GM19043 (cell line): ENCODE data around the gene TNS1.

Experiments used
- ATAC-seq: cut with Tn5 transposase; IDR thresholded peaks from one replicate; pipeline ENCODE4 v1.9.1; 2021; ENCODE audit warnings: low read depth; ENCODE audit not compliant: unreplicated experiment

Gene TNS1

GRCh38 chr2:217839750-217840107 lies 163.1 kb downstream of the TNS1 start:
- no peak for ATAC-seq

- no peak for ATAC-seq
Measured at GRCh38 chr2:217839073-217839749, 163.6 kb downstream of the TNS1 start.

GRCh38 chr2:217838409-217838831 lies 164.4 kb downstream of the TNS1 start:
- ATAC-seq, result no peak

GRCh38 chr2:217837530-217837929 lies 165.3 kb downstream of the TNS1 start:
- no peak for ATAC-seq

- no peak for ATAC-seq
Measured at GRCh38 chr2:217836901-217837491, 165.8 kb downstream of the TNS1 start.

- no peak for ATAC-seq
Measured at GRCh38 chr2:217835931-217836891, 166.6 kb downstream of the TNS1 start.

- ATAC-seq, result no peak
Measured at GRCh38 chr2:217834744-217835513, 167.9 kb downstream of the TNS1 start.

- no peak for ATAC-seq
Measured at GRCh38 chr2:217834057-217834620, 168.7 kb downstream of the TNS1 start.

GRCh38 chr2:217833439-217833838 lies 169.4 kb downstream of the TNS1 start:
- ATAC-seq, result no peak

- no peak for ATAC-seq
Measured at GRCh38 chr2:217832987-217833386, 169.8 kb downstream of the TNS1 start.

- no peak for ATAC-seq
Measured at GRCh38 chr2:217832115-217832514, 170.7 kb downstream of the TNS1 start.

- no peak for ATAC-seq
Measured at GRCh38 chr2:217831306-217831705, 171.5 kb downstream of the TNS1 start.

GRCh38 chr2:217830807-217831206 lies 172.0 kb downstream of the TNS1 start:
- ATAC-seq, result no peak

GRCh38 chr2:217830061-217830460 lies 172.7 kb downstream of the TNS1 start:
- no peak for ATAC-seq

- ATAC-seq, result no peak
Measured at GRCh38 chr2:217829420-217829819, 173.4 kb downstream of the TNS1 start.

GRCh38 chr2:217828336-217828735 lies 174.5 kb downstream of the TNS1 start:
- no peak for ATAC-seq

GRCh38 chr2:217827430-217828201 lies 175.2 kb downstream of the TNS1 start:
- ATAC-seq, result no peak

GRCh38 chr2:217826991-217827390 lies 175.8 kb downstream of the TNS1 start:
- ATAC-seq, result no peak

GRCh38 chr2:217826520-217826919 lies 176.3 kb downstream of the TNS1 start:
- ATAC-seq, result no peak
